Activated CD4-positive, alpha-beta T cell treated with anti-CD3 and anti-CD28 coated beads, Interleukin-2, amount 50 U/mL, for 4 hours (primary cell): Measurements from ENCODE around the gene SLC25A42.
"Not testable (repeated sequence)": the region's sequence is repeated elsewhere in the genome, so short reads cannot be mapped to it uniquely, and the experiment has no call there.

Source experiments
- DNase-seq, 2 experiments: peaks; one replicate each; pipeline ENCODE4 v3.0.0-alpha.2; 2020

The SLC25A42 gene

GRCh38 chr19:19106938-19107337, 43.1 kb downstream of the SLC25A42 start:
- DNase-seq, result not testable (repeated sequence)

GRCh38 chr19:19107654-19108053, 43.9 kb downstream of the SLC25A42 start:
- DNase-seq, result no peak

GRCh38 chr19:19109601-19110000, 45.8 kb downstream of the SLC25A42 start:
- no peak for DNase-seq

- DNase-seq, result no peak
Observed at GRCh38 chr19:19110410-19111135, 46.8 kb downstream of the SLC25A42 start.

GRCh38 chr19:19111136-19111835, 47.5 kb downstream of the SLC25A42 start:
- DNase-seq, result no peak

- DNase-seq, result no peak
Observed at GRCh38 chr19:19111967-19112580, 48.3 kb downstream of the SLC25A42 start.

GRCh38 chr19:19113040-19113626, 49.3 kb downstream of the SLC25A42 start:
- DNase-seq, result no peak

- peak; percentile 22 to 32 for DNase-seq
Observed at GRCh38 chr19:19115954-19116353, 52.2 kb downstream of the SLC25A42 start.

- no peak for DNase-seq
Observed at GRCh38 chr19:19119325-19120237, 55.8 kb downstream of the SLC25A42 start.

- no peak for DNase-seq
Observed at GRCh38 chr19:19120308-19121231, 56.8 kb downstream of the SLC25A42 start.

GRCh38 chr19:19121371-19121770, 57.6 kb downstream of the SLC25A42 start:
- no peak for DNase-seq

- no peak for DNase-seq
Observed at GRCh38 chr19:19122902-19123301, 59.1 kb downstream of the SLC25A42 start.

GRCh38 chr19:19123386-19123785, 59.6 kb downstream of the SLC25A42 start:
- no peak for DNase-seq

GRCh38 chr19:19126102-19126501, 62.3 kb downstream of the SLC25A42 start:
- no peak for DNase-seq

GRCh38 chr19:19131989-19132388, 68.2 kb downstream of the SLC25A42 start:
- DNase-seq, result no peak

- no peak for DNase-seq
Observed at GRCh38 chr19:19132912-19133311, 69.1 kb downstream of the SLC25A42 start.

GRCh38 chr19:19133985-19134384, 70.2 kb downstream of the SLC25A42 start:
- no peak for DNase-seq

GRCh38 chr19:19134687-19135158, 70.9 kb downstream of the SLC25A42 start:
- DNase-seq, result peak; percentile 27 to 31

GRCh38 chr19:19135713-19136112, 71.9 kb downstream of the SLC25A42 start:
- not testable (repeated sequence) for DNase-seq

GRCh38 chr19:19137556-19138108, 73.8 kb downstream of the SLC25A42 start:
- DNase-seq, result no peak
